HepG2 (cell line): ENCODE measurements around the gene MRPL14. TPM values are rescaled to one million over a fixed set of nuclear protein-coding genes. Genes with fewer than 3 reads are reported as not detected.

Experiments used
- ERF ChIP-seq: IDR thresholded peaks from 2 replicates; pipeline ENCODE4 v1.6.1; 2018; ENCODE audit warnings: missing biosample characterization, missing genetic modification reagents
- GABPB1 ChIP-seq: IDR thresholded peaks from 2 replicates; pipeline ENCODE4 v1.6.1; 2016; ENCODE audit warnings: mild to moderate bottlenecking, missing genetic modification reagents, moderate library complexity, missing compliant biosample characterization
- HNRNPUL1 ChIP-seq: fragments of 200-400 bp; formaldehyde crosslinking; IDR thresholded peaks from 2 replicates; pipeline ENCODE4 v1.6.1; 2017; ENCODE audit warnings: low read depth, mild to moderate bottlenecking, low read length, moderate library complexity
- HOMEZ ChIP-seq: IDR thresholded peaks from 2 replicates; pipeline ENCODE4 v1.6.1; 2016; ENCODE audit warnings: low read depth
- KMT2B ChIP-seq: IDR thresholded peaks from 2 replicates; pipeline ENCODE4 v1.6.1; 2016; ENCODE audit warnings: missing genetic modification reagents, missing compliant biosample characterization
- MBNL3 ChIP-seq: fragments of 250-450 bp; sonication (Bioruptor Pico); conservative IDR thresholded peaks from 2 replicates; pipeline ENCODE4 v1.8.0; 2022; ENCODE audit warnings: mild to moderate bottlenecking, inconsistent platforms
- NR2C2 ChIP-seq: sonication (generic); formaldehyde crosslinking; IDR thresholded peaks from 2 replicates; pipeline ENCODE4 v1.4.0; 2020; ENCODE audit warnings: missing genetic modification reagents, mild to moderate bottlenecking, moderate library complexity, borderline replicate concordance
- PLRG1 ChIP-seq: fragments of 450-650 bp; conservative IDR thresholded peaks from 2 replicates; pipeline ENCODE4 v1.6.1; 2016
- PRDM4 ChIP-seq: sonication (generic); formaldehyde crosslinking; IDR thresholded peaks from 2 replicates; pipeline ENCODE4 v1.9.0; 2021; ENCODE audit warnings: missing genetic modification reagents, borderline replicate concordance
- TBX3 ChIP-seq: fragments of 450-650 bp; IDR thresholded peaks from 2 replicates; pipeline ENCODE4 v1.6.1; 2017; ENCODE audit warnings: antibody characterized with exemption, mild to moderate bottlenecking, inconsistent platforms, borderline replicate concordance
- TCF12 ChIP-seq, 2 experiments: fragments of 450-650 bp in 1 of 2; sonication (generic) in 1 of 2; formaldehyde crosslinking in 1 of 2; IDR thresholded peaks; 2 replicates each; pipeline versions ENCODE4 v1.6.1 to v1.8.0; 2017 to 2022; ENCODE audit warnings: antibody characterized with exemption in 1 of 2, mild to moderate bottlenecking in 1 of 2, missing genetic modification reagents in 1 of 2, moderate library complexity in 1 of 2
- ZNF17 ChIP-seq: sonication (generic); formaldehyde crosslinking; IDR thresholded peaks from 2 replicates; pipeline ENCODE4 v1.5.0; 2020; ENCODE audit warnings: mild to moderate bottlenecking, missing genetic modification reagents
- ZNF234 ChIP-seq: sonication (generic); formaldehyde crosslinking; conservative IDR thresholded peaks from 2 replicates; pipeline ENCODE4 v1.5.1; 2020; ENCODE audit warnings: mild to moderate bottlenecking, missing genetic modification reagents
- ZNF567 ChIP-seq: sonication (generic); formaldehyde crosslinking; IDR thresholded peaks from 2 replicates; pipeline ENCODE4 v1.8.1; 2023; ENCODE audit warnings: mild to moderate bottlenecking, missing genetic modification reagents, borderline replicate concordance
- ZSCAN29 ChIP-seq: sonication (generic); formaldehyde crosslinking; conservative IDR thresholded peaks from 2 replicates; pipeline ENCODE4 v1.4.0; 2020; ENCODE audit warnings: mild to moderate bottlenecking, missing genetic modification reagents
- polyA plus RNA-seq, 8 experiments: library from polyadenylated mRNA; depleted of rRNA in 3 of 8; stranded (reverse) in 7 of 8; unstranded in 1 of 8; fragments of >200 nt; fragmentation: Illumina TruSeq in 4 of 8; extraction: Trizol in 4 of 8; gene quantifications; 2 replicates each; pipeline versions ENCODE4 v1.2.1 to v1.2.3, GENCODE V29; 2011 to 2016; ENCODE audit warnings: low read depth in 4 of 8, missing spikeins in 1 of 8, mixed read lengths in 1 of 8; ENCODE audit not compliant: insufficient read depth in 1 of 8
- total RNA-seq, 5 experiments: library from RNA; depleted of rRNA; stranded (reverse); fragments of >200 nt; fragmentation: Illumina TruSeq; extraction: Trizol; gene quantifications; 2 replicates each; pipeline ENCODE4 v1.2.3, GENCODE V29; 2016; ENCODE audit warnings: low read depth in 1 of 5
- TF ChIP-seq, protein P1 (sequence below): sonication (generic); formaldehyde crosslinking; IDR thresholded peaks from 2 replicates; pipeline ENCODE4 v1.5.0; 2020; ENCODE audit warnings: mild to moderate bottlenecking, missing genetic modification reagents

Gene MRPL14
- total and polyA plus RNA-seq, 2 of the 13 experiments (the other 11 are each of a cell fraction or from before 2014, with no cell fraction given) = 157 to 178 TPM

- TF ChIP-seq PRDM4 (CRISPR knock-in tag) = no peak
- TF ChIP-seq HNRNPUL1 = no peak
- peak; percentile 99 for TF ChIP-seq ZSCAN29 (CRISPR knock-in tag)
- no peak for TF ChIP-seq PLRG1
- no peak for TF ChIP-seq TCF12 (IDR thresholded peaks at IDR 0.05)
- no peak for TF ChIP-seq TCF12 (CRISPR knock-in tag; IDR thresholded peaks at IDR 0.05)
- no peak for TF ChIP-seq MBNL3 (CRISPR knock-in tag)
- TF ChIP-seq ERF (CRISPR knock-in tag) = peak; percentile 84; the same call in 1 of the 2 replicates
- TF ChIP-seq ZNF567 (CRISPR knock-in tag) = no peak; the same call in 1 of the 2 replicates
- TF ChIP-seq HOMEZ (CRISPR knock-in tag) = peak; percentile 78
- TF ChIP-seq GABPB1 = peak; percentile 32; the same call in 1 of the 2 replicates
- TF ChIP-seq TBX3 = no peak; the same call in 1 of the 2 replicates
- TF ChIP-seq, protein P1, sequence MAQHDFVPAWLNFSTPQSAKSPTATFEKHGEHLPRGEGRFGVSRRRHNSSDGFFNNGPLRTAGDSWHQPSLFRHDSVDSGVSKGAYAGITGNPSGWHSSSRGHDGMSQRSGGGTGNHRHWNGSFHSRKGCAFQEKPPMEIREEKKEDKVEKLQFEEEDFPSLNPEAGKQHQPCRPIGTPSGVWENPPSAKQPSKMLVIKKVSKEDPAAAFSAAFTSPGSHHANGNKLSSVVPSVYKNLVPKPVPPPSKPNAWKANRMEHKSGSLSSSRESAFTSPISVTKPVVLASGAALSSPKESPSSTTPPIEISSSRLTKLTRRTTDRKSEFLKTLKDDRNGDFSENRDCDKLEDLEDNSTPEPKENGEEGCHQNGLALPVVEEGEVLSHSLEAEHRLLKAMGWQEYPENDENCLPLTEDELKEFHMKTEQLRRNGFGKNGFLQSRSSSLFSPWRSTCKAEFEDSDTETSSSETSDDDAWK (CRISPR knock-in tag) = no peak
- TF ChIP-seq NR2C2 (CRISPR knock-in tag) = no peak
- no peak for TF ChIP-seq ZNF234 (CRISPR knock-in tag)
- no peak for TF ChIP-seq ZNF17 (CRISPR knock-in tag)
- TF ChIP-seq KMT2B (CRISPR knock-in tag) = peak; percentile 56; the same call in 1 of the 2 replicates
These were observed 32.6 kb downstream of the MRPL14 start (continued) for GRCh38 chr6:44094403-44095242.
